Measurements from ENCODE around the gene CPXM2.

The CPXM2 gene

DNA sequence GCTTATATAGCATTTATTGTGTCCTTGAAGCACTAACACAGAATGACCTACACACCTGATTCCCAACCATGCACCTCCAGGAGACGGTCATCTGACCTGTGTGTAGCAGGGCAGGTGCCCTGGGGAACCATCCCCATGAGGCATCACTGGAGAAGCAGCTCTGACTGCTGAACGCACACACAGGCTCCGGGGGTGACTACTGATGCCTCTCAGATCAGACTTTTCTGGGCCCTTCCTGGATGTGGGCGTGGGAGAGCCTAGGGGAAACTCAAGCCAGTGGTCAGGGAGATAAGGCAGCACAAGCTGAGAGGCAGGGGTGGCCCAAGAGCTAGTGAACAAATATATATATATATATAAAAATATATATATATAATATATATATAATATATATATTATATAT is 37.6 kb downstream of the CPXM2 start:
- Histone ChIP-seq H3K9me3 (ENCODE audit: control insufficient read depth, low read length) (no peaks in the 10 kb centered on the region), H3K27ac (ENCODE audit: insufficient read depth, low read depth, low read length, poor library complexity, severe bottlenecking) (no peak overlapping the region), H3K4me1 (ENCODE audit: control insufficient read depth, insufficient read depth, low read length) (no peaks in the 10 kb centered on the region), H3K27me3 (ENCODE audit: control insufficient read depth, insufficient read depth, low read length, poor library complexity, severe bottlenecking) (no peaks in the 10 kb centered on the region), H3K36me3 (ENCODE audit: control insufficient read depth, insufficient read depth, low read length) (no peaks in the 10 kb centered on the region), H3K4me3 (ENCODE audit: insufficient read depth, low read depth, low read length) (no peak overlapping the region)
- WGBS, 2 experiments, result 90 to 93% methylated on average over 4 of the region's 4 CpGs

DNA sequence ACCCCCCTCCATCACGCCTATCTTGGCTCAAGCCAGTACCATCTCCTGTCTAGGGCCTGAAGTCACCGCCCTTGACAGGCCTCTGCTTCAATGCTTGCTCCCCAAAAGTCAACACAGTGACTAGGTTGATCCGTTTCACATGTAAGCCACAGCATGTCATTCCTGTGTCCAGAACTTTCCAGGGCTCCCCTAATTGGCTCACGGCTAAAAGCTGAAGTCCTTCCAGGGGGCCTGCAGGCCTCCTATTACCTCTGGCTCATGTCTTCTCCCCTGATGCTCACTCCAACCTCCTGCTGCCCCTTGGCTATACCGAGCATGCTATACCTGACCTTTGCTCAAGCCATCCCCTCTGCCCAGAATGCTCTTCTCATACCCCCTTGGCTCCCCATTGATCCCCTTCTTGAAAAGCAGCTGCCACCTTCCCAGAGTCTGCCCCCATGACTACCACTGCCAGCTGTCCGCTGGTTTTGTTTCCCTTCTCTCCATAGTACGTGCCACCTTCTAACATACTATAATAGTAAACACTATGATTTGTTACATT is 39.1 kb downstream of the CPXM2 start:
- H3K4me3 ChIP-seq (ENCODE audit: insufficient read depth, low read depth, low read length), result no peak overlapping the region
- H3K9me3 ChIP-seq (ENCODE audit: control insufficient read depth, low read length), result no peaks in the 10 kb centered on the region
- no peak overlapping the region for H3K27ac ChIP-seq (ENCODE audit: insufficient read depth, low read depth, low read length, poor library complexity, severe bottlenecking)
- no peaks in the 10 kb centered on the region for H3K4me1 ChIP-seq (ENCODE audit: control insufficient read depth, insufficient read depth, low read length)
- H3K36me3 ChIP-seq (ENCODE audit: control insufficient read depth, insufficient read depth, low read length), result no peaks in the 10 kb centered on the region
- no peaks in the 10 kb centered on the region for H3K27me3 ChIP-seq (ENCODE audit: control insufficient read depth, insufficient read depth, low read length, poor library complexity, severe bottlenecking)
- WGBS, 2 experiments, result 87 to 91% methylated on average over 7 of the region's 7 CpGs

DNA sequence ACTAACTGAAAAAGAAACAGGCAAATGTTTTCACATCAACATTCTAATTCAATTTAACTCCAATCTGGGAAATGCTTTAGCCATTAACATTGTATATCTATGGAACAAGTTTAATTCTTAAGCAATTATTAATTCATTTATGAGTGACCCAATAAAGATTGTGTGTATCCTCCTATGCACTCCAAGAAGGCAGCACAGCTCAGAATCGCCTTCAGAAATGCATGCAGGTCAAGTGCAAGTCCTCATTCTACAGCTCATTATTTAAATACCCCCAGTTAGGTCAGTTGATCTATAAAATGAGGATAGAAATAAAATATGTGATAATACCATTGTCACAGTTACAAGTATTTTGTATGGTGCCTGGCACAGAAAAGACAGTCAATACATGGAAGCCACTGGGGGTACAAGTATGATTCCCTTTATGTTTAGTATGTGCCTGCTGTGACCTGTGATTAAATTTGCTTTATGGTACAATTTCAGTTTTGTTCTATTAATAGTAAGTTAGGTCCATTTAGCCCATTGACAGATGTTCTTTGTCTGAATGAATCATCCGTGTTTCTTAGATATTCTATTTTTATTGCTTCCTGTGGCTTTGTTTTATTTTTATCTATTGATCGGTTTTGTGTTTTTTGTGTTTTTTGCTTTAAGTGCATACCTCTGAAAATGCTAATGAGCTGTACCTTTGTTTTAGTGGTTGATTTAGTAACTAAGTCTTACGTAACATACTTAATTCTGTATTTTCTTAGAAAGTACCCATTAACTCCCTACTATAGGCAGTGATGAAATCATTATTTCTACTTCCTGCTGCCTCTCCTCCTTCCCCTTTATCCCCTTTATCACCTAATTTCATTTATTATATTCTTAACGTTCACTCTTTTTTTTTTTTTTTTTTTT is 42.8 kb downstream of the CPXM2 start:
- H3K9me3 ChIP-seq (ENCODE audit: control insufficient read depth, low read length), result no peaks in the 10 kb centered on the region
- H3K4me3 ChIP-seq (ENCODE audit: insufficient read depth, low read depth, low read length), result no peak overlapping the region
- no peaks in the 10 kb centered on the region for H3K4me1 ChIP-seq (ENCODE audit: control insufficient read depth, insufficient read depth, low read length)
- H3K27me3 ChIP-seq (ENCODE audit: control insufficient read depth, insufficient read depth, low read length, poor library complexity, severe bottlenecking), result no peaks in the 10 kb centered on the region
- WGBS, 2 experiments, result 92 to 96% methylated on average over 5 of the region's 5 CpGs
- H3K36me3 ChIP-seq (ENCODE audit: control insufficient read depth, insufficient read depth, low read length), result no peaks in the 10 kb centered on the region
- no peak overlapping the region for H3K27ac ChIP-seq (ENCODE audit: insufficient read depth, low read depth, low read length, poor library complexity, severe bottlenecking)

DNA sequence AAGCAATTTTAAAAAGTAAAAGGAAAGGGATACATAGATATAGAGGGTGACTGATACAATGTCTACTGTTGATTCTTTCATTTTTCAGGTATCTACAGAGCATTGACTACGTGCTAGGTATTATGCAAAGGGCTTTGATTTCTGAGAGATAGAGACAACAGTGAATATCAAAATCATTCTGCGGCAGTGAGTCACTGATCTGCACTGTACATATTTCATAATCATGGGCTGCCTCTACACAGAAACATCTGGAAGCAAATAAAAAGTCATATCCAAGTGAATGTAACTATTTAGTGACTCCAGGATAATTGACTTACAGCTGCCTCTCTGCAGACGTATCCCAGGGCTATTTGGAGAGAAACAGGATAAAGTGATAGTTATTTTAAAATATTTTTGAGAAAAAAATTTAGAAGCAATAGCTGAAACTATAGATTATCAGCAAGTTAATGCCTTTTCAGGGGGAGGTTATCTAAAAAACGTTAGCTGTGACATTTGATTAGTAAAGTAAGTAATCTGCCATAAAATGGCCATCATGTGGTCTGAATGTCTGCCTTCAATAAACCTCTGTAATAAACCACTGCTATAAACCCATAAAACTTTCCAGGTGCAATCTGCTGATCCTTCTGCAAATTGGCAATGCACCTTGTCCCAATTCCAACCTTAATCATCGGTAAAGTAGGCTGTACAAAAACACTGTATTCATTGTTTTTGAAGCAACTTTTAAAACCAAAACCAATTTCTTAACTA is 43.7 kb downstream of the CPXM2 start:
- Histone ChIP-seq H3K27me3 (ENCODE audit: control insufficient read depth, insufficient read depth, low read length, poor library complexity, severe bottlenecking) (no peaks in the 10 kb centered on the region), H3K9me3 (ENCODE audit: control insufficient read depth, low read length) (no peaks in the 10 kb centered on the region), H3K4me1 (ENCODE audit: control insufficient read depth, insufficient read depth, low read length) (no peaks in the 10 kb centered on the region), H3K36me3 (ENCODE audit: control insufficient read depth, insufficient read depth, low read length) (no peaks in the 10 kb centered on the region), H3K4me3 (ENCODE audit: insufficient read depth, low read depth, low read length) (no peak overlapping the region), H3K27ac (ENCODE audit: insufficient read depth, low read depth, low read length, poor library complexity, severe bottlenecking) (no peak overlapping the region)
- whole genome bisulfite sequencing, 2 experiments, result 92 to 95% methylated on average over 5 of the region's 5 CpGs

DNA sequence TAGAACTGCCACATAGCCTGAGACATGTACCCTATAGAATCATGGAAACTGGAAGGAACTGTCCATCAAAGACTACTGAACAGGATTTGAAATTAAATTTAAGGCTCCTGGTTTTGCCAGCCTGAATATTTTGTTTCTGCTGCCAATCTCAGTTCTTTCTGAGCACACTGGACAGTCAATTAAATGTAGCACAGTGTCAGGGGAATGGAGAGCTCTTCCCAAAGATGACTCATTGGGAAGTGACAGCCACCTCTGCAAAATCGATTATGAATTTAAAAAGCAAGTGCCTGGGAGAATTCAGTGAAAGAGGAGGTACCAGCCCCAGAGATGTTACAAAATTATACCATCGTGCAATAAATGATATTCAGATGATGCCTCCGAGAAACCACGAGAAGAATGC is 47.8 kb downstream of the CPXM2 start:
- no peak overlapping the region for H3K27ac ChIP-seq (ENCODE audit: insufficient read depth, low read depth, low read length, poor library complexity, severe bottlenecking)
- WGBS, 2 experiments, result 90 to 98% methylated on average over 4 of the region's 4 CpGs
- H3K9me3 ChIP-seq (ENCODE audit: control insufficient read depth, low read length), result no peaks in the 10 kb centered on the region
- H3K4me1 ChIP-seq (ENCODE audit: control insufficient read depth, insufficient read depth, low read length), result no peaks in the 10 kb centered on the region
- H3K4me3 ChIP-seq (ENCODE audit: insufficient read depth, low read depth, low read length), result no peak overlapping the region
- H3K27me3 ChIP-seq (ENCODE audit: control insufficient read depth, insufficient read depth, low read length, poor library complexity, severe bottlenecking), result no peaks in the 10 kb centered on the region
- no peaks in the 10 kb centered on the region for H3K36me3 ChIP-seq (ENCODE audit: control insufficient read depth, insufficient read depth, low read length)

DNA sequence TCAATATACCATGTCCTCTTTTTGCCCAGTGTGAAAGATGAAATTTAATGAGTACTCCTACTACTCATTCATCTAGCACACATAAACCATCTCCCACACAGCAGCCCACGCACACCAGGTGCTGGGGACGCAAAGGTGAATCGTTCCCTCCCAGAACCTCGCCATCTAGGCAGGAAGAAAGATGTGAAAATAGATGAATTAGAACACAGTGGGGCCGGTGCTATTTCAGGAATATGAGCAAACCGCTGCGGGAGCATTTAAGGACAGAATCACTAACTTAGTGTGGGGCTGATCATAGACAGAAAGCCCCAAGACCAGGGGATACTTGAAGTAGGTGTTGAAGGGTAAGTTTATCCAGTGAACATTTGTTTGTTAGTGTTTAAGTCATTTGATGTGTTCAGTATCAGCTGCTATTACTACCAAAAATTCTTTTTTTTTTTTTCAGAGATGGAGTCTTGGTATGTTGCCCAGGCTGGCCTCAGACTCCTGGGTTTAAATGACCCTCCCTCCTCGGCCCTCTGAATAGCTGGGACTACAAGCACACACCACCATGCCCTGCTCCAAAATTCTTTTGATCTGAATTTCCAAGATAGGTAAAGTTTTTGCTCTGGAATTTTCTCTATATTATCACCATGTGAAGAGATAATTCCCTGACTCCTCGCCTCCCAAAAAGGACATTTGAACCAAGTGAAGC is 48.8 kb downstream of the CPXM2 start:
- Histone ChIP-seq H3K4me3 (ENCODE audit: insufficient read depth, low read depth, low read length) (no peak overlapping the region), H3K27me3 (ENCODE audit: control insufficient read depth, insufficient read depth, low read length, poor library complexity, severe bottlenecking) (no peaks in the 10 kb centered on the region), H3K27ac (ENCODE audit: insufficient read depth, low read depth, low read length, poor library complexity, severe bottlenecking) (no peak overlapping the region), H3K9me3 (ENCODE audit: control insufficient read depth, low read length) (no peaks in the 10 kb centered on the region), H3K4me1 (ENCODE audit: control insufficient read depth, insufficient read depth, low read length) (no peaks in the 10 kb centered on the region), H3K36me3 (ENCODE audit: control insufficient read depth, insufficient read depth, low read length) (no peaks in the 10 kb centered on the region)
- WGBS, 2 experiments, result 94% methylated on average over 9 of the region's 9 CpGs

DNA sequence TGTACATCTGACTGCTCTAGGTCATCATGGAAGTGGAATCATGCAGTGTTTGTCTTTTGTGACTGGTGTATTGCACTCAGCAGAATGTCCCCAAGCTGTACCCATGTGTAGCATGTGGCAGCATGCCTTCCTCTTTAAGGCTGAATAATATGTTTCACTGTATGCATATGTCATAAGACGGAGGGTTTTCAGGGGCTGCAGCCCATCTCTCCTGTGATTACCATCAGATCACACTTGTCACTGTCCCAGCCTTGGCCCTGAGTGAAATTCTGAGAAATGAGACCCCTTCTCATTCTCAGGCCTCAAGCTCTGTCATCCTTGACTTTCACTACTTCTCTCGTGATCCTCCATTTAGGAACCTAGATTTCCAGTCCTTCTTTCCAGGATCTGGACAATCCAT is 50.0 kb downstream of the CPXM2 start:
- no peak overlapping the region for H3K4me3 ChIP-seq (ENCODE audit: insufficient read depth, low read depth, low read length)
- no peaks in the 10 kb centered on the region for H3K36me3 ChIP-seq (ENCODE audit: control insufficient read depth, insufficient read depth, low read length)
- no peaks in the 10 kb centered on the region for H3K9me3 ChIP-seq (ENCODE audit: control insufficient read depth, low read length)
- WGBS, 2 experiments, result 87 to 91% methylated on average over 2 of the region's 2 CpGs
- H3K27me3 ChIP-seq (ENCODE audit: control insufficient read depth, insufficient read depth, low read length, poor library complexity, severe bottlenecking), result no peaks in the 10 kb centered on the region
- no peaks in the 10 kb centered on the region for H3K4me1 ChIP-seq (ENCODE audit: control insufficient read depth, insufficient read depth, low read length)
- no peak overlapping the region for H3K27ac ChIP-seq (ENCODE audit: insufficient read depth, low read depth, low read length, poor library complexity, severe bottlenecking)

DNA sequence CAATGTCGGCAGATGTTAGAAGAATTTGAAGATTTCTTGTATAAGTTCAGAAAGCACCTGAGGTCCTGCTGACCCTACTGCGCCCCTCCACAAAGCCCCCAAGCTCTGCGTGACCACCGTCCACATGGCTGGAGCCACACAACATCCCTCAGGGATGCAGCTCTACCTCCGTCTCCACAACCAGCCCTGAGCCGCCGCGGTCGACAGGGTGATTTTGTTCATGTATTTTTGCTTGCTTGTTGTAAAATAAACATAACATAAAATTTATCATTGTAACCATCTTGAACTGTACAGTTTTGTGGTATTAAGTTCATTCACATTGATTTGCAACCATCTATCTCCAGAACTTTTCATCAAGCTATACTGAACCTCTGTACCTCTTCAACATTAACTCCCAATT is 50.5 kb downstream of the CPXM2 start:
- WGBS, 2 experiments, result 85 to 89% methylated on average over 4 to 5 of the region's 9 CpGs
- no peaks in the 10 kb centered on the region for H3K36me3 ChIP-seq (ENCODE audit: control insufficient read depth, insufficient read depth, low read length)
- no peak overlapping the region for H3K4me3 ChIP-seq (ENCODE audit: insufficient read depth, low read depth, low read length)
- no peaks in the 10 kb centered on the region for H3K4me1 ChIP-seq (ENCODE audit: control insufficient read depth, insufficient read depth, low read length)
- H3K9me3 ChIP-seq (ENCODE audit: control insufficient read depth, low read length), result no peaks in the 10 kb centered on the region
- H3K27me3 ChIP-seq (ENCODE audit: control insufficient read depth, insufficient read depth, low read length, poor library complexity, severe bottlenecking), result no peaks in the 10 kb centered on the region
- H3K27ac ChIP-seq (ENCODE audit: insufficient read depth, low read depth, low read length, poor library complexity, severe bottlenecking), result no peak overlapping the region

DNA sequence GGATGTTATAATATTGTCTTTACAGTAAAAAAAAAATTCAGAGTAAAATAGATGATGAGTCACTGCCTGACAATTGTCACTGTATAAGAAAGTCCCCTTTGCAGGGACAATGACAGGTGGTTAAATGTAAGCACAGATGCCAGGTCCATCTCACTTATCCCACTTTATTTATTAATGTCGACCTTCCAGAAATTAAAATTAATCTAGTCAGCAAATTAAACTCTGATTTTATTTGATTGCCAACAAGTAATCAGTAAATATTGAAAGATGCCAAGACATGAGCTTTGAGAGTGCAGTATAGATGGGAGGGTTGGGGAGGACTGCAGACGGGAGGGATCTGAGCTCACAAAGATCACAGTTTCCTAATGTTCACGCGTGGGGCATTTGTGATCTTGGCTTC is 50.9 kb downstream of the CPXM2 start:
- Histone ChIP-seq H3K27me3 (ENCODE audit: control insufficient read depth, insufficient read depth, low read length, poor library complexity, severe bottlenecking) (no peaks in the 10 kb centered on the region), H3K36me3 (ENCODE audit: control insufficient read depth, insufficient read depth, low read length) (no peaks in the 10 kb centered on the region), H3K4me1 (ENCODE audit: control insufficient read depth, insufficient read depth, low read length) (no peaks in the 10 kb centered on the region), H3K9me3 (ENCODE audit: control insufficient read depth, low read length) (no peaks in the 10 kb centered on the region), H3K27ac (ENCODE audit: insufficient read depth, low read depth, low read length, poor library complexity, severe bottlenecking) (no peak overlapping the region), H3K4me3 (ENCODE audit: insufficient read depth, low read depth, low read length) (no peak overlapping the region)
- 85 to 93% methylated on average over 4 of the region's 4 CpGs for WGBS, 2 experiments
